ENCODE data around the gene MPC1.

Gene MPC1

GRCh38 chr6:166343150-166343487, 39.6 kb downstream of the MPC1 start:
- no peak for DNase-seq

- peak; percentile 68 for DNase-seq
These were observed 40.2 kb downstream of the MPC1 start, which contains the start of gene SFT2D1 for GRCh38 chr6:166342349-166343149. SFT2D1 (minus strand) TSS chr6:166342545; CDS start chr6:166342481, 64 bp downstream.

GRCh38 chr6:166341977-166342348, 40.8 kb downstream of the MPC1 start:
- no peak for DNase-seq

- no peak for DNase-seq
These were observed 41.3 kb downstream of the MPC1 start for GRCh38 chr6:166341464-166341863.

- DNase-seq, result no peak
These were observed 43.9 kb downstream of the MPC1 start for GRCh38 chr6:166338854-166339253.

GRCh38 chr6:166336847-166337246, 45.9 kb downstream of the MPC1 start:
- DNase-seq, result no peak

GRCh38 chr6:166335378-166336302, 47.1 kb downstream of the MPC1 start:
- DNase-seq, result no peak

- no peak for DNase-seq
These were observed 47.9 kb downstream of the MPC1 start for GRCh38 chr6:166334878-166335277.

- DNase-seq, result peak; percentile 48
These were observed 49.4 kb downstream of the MPC1 start for GRCh38 chr6:166333172-166333995.

GRCh38 chr6:166331503-166332415, 51.0 kb downstream of the MPC1 start:
- DNase-seq, result no peak

GRCh38 chr6:166330612-166331011, 52.1 kb downstream of the MPC1 start:
- DNase-seq, result no peak

- no peak for DNase-seq
These were observed 57.2 kb downstream of the MPC1 start for GRCh38 chr6:166325383-166326042.

GRCh38 chr6:166323395-166323794, 59.3 kb downstream of the MPC1 start:
- DNase-seq, result no peak

GRCh38 chr6:166318649-166319600, 63.8 kb downstream of the MPC1 start:
- no peak for DNase-seq

- DNase-seq, result no peak
These were observed 64.5 kb downstream of the MPC1 start for GRCh38 chr6:166318227-166318626.

- DNase-seq, result no peak
These were observed 65.2 kb downstream of the MPC1 start for GRCh38 chr6:166317261-166318212.

GRCh38 chr6:166315436-166315835, 67.3 kb downstream of the MPC1 start:
- no peak for DNase-seq

All from CD4-positive, alpha-beta T cell treated with Interleukin-4 for 4 hours (primary cell).